ENCODE measurements around the gene ABCA5. TPM values are rescaled to one million over a fixed set of nuclear protein-coding genes. Genes with fewer than 3 reads are reported as not detected.

ABCA5 gene
- polyA plus RNA-seq, 1 experiment, result 8.1 TPM

DNA sequence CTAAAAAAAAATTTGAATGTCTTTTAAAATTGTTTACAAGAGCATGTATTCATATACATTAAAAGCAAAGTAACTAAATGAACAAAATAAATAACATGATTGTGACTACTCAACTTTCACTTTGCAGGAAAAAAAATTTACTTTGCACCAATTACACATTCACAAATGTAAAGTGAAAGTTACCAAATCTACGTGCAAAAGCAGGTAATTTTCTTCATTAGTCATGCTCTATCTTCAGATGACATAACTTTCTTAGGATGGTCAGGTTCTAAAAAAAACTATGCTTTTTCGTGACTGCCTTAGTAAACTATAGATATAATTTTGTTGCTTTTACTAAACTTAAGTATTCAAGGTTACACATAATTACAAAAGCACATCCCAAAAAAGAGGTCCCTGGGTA lies 81.3 kb downstream of the ABCA5 start:
- POLR2A ChIA-PET, result no interaction called here
- no peak for TF ChIP-seq CTCF (IDR thresholded peaks at IDR 0.05; ENCODE audit: low read depth, low read length)

GRCh38 chr17:69239611-69240600 lies 87.0 kb downstream of the ABCA5 start:
- DNase-seq (ENCODE audit: low read depth, low spot score), result no peak
- Histone ChIP-seq H3K9me3 (ENCODE audit: control insufficient read depth, insufficient read depth, low read length) (no peaks in the 10 kb centered on the region), H3K4me3 (ENCODE audit: low read depth, low read length) (no peak overlapping the region), H3K27me3 (ENCODE audit: control insufficient read depth, insufficient read depth, low read length) (no peaks in the 10 kb centered on the region), H3K27ac (ENCODE audit: low read depth, low read length) (no peak overlapping the region)
- no peak for TF ChIP-seq CTCF (IDR thresholded peaks at IDR 0.05; ENCODE audit: low read depth, low read length)
- ChIA-PET CTCF (interaction anchor here (2.7 to 10.1 kb wide), 3 partner anchors 463 to 468 kb away, joined by 27 to 115 read pairs (median 29); no protein-coding TSS in a partner anchor), POLR2A (no interaction called here)

More for the DNA sequence above, 81.3 kb downstream of the ABCA5 start:
- no peaks in the 10 kb centered on the region for H3K27me3 ChIP-seq (ENCODE audit: control insufficient read depth, insufficient read depth, low read length)
- no peak for DNase-seq (ENCODE audit: low read depth, low spot score)
- CTCF ChIA-PET, result interaction anchor here (1.8 to 10.1 kb wide), 4 partner anchors 10 to 484 kb away, joined by 8 to 115 read pairs (median 53); no protein-coding TSS in a partner anchor
- H3K9me3 ChIP-seq (ENCODE audit: control insufficient read depth, insufficient read depth, low read length), result no peaks in the 10 kb centered on the region
- no peak overlapping the region for H3K4me3 ChIP-seq (ENCODE audit: low read depth, low read length)
- H3K27ac ChIP-seq (ENCODE audit: low read depth, low read length), result no peak overlapping the region

DNA sequence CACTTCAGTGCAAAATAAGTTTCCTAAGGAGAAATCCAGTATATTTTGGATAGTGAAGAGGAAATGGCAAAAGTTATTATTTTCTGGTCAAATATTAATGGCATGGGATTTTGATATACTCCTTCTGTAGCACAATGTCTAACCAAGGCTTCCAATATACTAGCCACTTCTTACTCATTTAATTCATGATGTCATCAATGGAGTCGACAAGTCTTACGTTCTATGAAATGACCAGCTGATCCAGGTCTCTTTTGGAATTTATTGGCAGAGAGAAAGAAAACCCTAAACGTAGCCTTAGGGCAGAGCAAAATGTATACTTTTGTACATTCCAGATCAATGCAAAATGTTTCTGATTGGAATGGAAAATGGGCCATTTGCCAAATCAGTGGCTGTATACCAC lies 90.0 kb downstream of the ABCA5 start:
- no peak for TF ChIP-seq CTCF (IDR thresholded peaks at IDR 0.05; ENCODE audit: low read depth, low read length)
- no peaks in the 10 kb centered on the region for H3K27me3 ChIP-seq (ENCODE audit: control insufficient read depth, insufficient read depth, low read length)
- ChIA-PET CTCF (interaction anchor here (0.6 to 2.9 kb wide), 5 partner anchors 9 to 465 kb away, joined by 3 to 29 read pairs (median 6); partner anchors contain the start of gene ABCA10), POLR2A (no interaction called here)
- no peak overlapping the region for H3K27ac ChIP-seq (ENCODE audit: low read depth, low read length)
- H3K9me3 ChIP-seq (ENCODE audit: control insufficient read depth, insufficient read depth, low read length), result no peaks in the 10 kb centered on the region
- no peak for DNase-seq (ENCODE audit: low read depth, low spot score)
- H3K4me3 ChIP-seq (ENCODE audit: low read depth, low read length), result no peak overlapping the region

DNA sequence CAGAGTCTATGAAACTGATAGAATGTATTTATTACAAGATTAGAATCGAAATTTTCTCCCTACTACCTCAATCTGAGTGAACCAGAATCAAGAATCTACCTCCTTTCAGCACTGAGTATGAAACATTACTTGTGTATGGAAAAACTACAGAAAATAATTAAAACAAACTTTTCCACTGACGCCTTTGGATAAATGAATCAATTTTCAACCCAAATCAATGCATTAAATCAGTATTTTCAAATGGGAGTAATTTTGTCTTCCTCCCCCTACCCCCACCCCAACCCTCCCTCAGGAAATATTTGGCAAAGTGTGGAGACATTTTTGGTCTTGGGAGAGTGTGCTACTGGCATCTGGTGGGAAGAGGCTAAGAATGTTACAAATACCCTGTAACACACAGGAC lies 90.5 kb downstream of the ABCA5 start:
- ChIA-PET POLR2A (no interaction called here), CTCF (interaction anchor here (0.6 to 4.4 kb wide), 18 partner anchors 8 to 472 kb away, joined by 3 to 75 read pairs (median 5); partner anchors contain the start of gene ABCA10)
- no peaks in the 10 kb centered on the region for H3K27me3 ChIP-seq (ENCODE audit: control insufficient read depth, insufficient read depth, low read length)
- H3K9me3 ChIP-seq (ENCODE audit: control insufficient read depth, insufficient read depth, low read length), result no peaks in the 10 kb centered on the region
- DNase-seq (ENCODE audit: low read depth, low spot score), result no peak
- TF ChIP-seq CTCF (IDR thresholded peaks at IDR 0.05; ENCODE audit: low read depth, low read length), result no peak
- no peak overlapping the region for H3K27ac ChIP-seq (ENCODE audit: low read depth, low read length)
- no peak overlapping the region for H3K4me3 ChIP-seq (ENCODE audit: low read depth, low read length)
